PC-3 (cell line): Measurements from ENCODE around the gene DBF4B. TPM values are rescaled to one million over a fixed set of nuclear protein-coding genes. Genes with fewer than 3 reads are reported as not detected.

Experiments
- ATAC-seq: fragments of 200-7000 bp; cut with Tn5 transposase; 2 replicates; pipeline ENCODE4 v1.9.1; 2020; ENCODE audit warnings: mild to moderate bottlenecking, moderate library complexity
- BruUV-seq: library from RNA; stranded (reverse); fragments of 400-500 nt; replicated peaks from 2 replicates; lab custom pipeline; 2021; lab: Mats Ljungman, UMichigan
- CTCF ChIA-PET: fragments of 300-600 bp; sonication (Branson Sonifier 250); formaldehyde crosslinking; loops from one replicate; lab custom pipeline; 2022; ENCODE audit warnings: antibody characterized with exemption; lab: Charles Lee
- POLR2A ChIA-PET: fragments of 300-600 bp; sonication (Branson Sonifier 250); formaldehyde crosslinking; loops from one replicate; lab custom pipeline; 2022; ENCODE audit warnings: antibody characterized with exemption; ENCODE audit not compliant: unreplicated experiment; lab: Charles Lee
- DNase-seq: peaks from one replicate; pipeline ENCODE4 v3.0.0-alpha.2; 2015
- H2AFZ ChIP-seq: fragments of 300-600 bp; sonication (generic); 2 replicates; pipeline ENCODE4 v1.6.0; 2016; ENCODE audit warnings: antibody characterized with exemption, low read length
- H3F3A ChIP-seq: fragments of 300-600 bp; sonication (generic); one replicate; pipeline ENCODE4 v1.6.0; 2017; ENCODE audit warnings: antibody characterized with exemption, low read length, control low read depth, mild to moderate bottlenecking; ENCODE audit not compliant: unreplicated experiment
- H3K27ac ChIP-seq: fragments of 300-600 bp; sonication (generic); 2 replicates; pipeline ENCODE4 v1.5.1; 2016; ENCODE audit warnings: mild to moderate bottlenecking, low read length
- H3K27me3 ChIP-seq: fragments of 300-600 bp; sonication (generic); 2 replicates; pipeline ENCODE4 v1.6.1; 2016; ENCODE audit warnings: low read length, mixed read lengths
- H3K36me3 ChIP-seq: fragments of 300-600 bp; sonication (generic); 2 replicates; pipeline ENCODE4 v1.6.1; 2016; ENCODE audit warnings: low read depth, mixed run types, low read length, mixed read lengths
- H3K4me1 ChIP-seq: fragments of 300-600 bp; sonication (generic); 2 replicates; pipeline ENCODE4 v1.5.1; 2016; ENCODE audit warnings: low read length; ENCODE audit not compliant: insufficient read depth
- H3K4me2 ChIP-seq: fragments of 300-600 bp; sonication (generic); 2 replicates; pipeline ENCODE4 v1.6.0; 2016; ENCODE audit warnings: low read length
- H3K4me3 ChIP-seq: fragments of 300-600 bp; sonication (generic); 2 replicates; pipeline ENCODE4 v1.5.1; 2016; ENCODE audit warnings: mild to moderate bottlenecking, low read length, mixed read lengths
- H3K79me2 ChIP-seq: fragments of 300-600 bp; sonication (generic); 2 replicates; pipeline ENCODE4 v1.6.1; 2017; ENCODE audit warnings: low read length, mixed read lengths
- H3K9ac ChIP-seq: fragments of 300-600 bp; sonication (generic); 2 replicates; pipeline ENCODE4 v1.6.0; 2016; ENCODE audit warnings: mild to moderate bottlenecking, low read length
- H3K9me2 ChIP-seq: fragments of 300-600 bp; sonication (generic); replicated peaks from 2 replicates; pipeline ENCODE4 v1.6.1; 2016; ENCODE audit warnings: mixed run types, low read length, mixed read lengths
- H3K9me3 ChIP-seq: fragments of 300-600 bp; sonication (generic); 2 replicates; pipeline ENCODE4 v1.6.1; 2016; ENCODE audit warnings: low read length, mixed read lengths
- H4K20me1 ChIP-seq: fragments of 300-600 bp; sonication (generic); 2 replicates; pipeline ENCODE4 v1.6.1; 2016; ENCODE audit warnings: low read length, mixed read lengths
- EZH2 ChIP-seq: fragments of 300-600 bp; sonication (generic); IDR thresholded peaks from one replicate; pipeline ENCODE4 v1.6.1; 2017; ENCODE audit warnings: antibody characterized with exemption, mild to moderate bottlenecking, low read length; ENCODE audit not compliant: unreplicated experiment
- EZH2phosphoT487 ChIP-seq: fragments of 300-600 bp; sonication (generic); IDR thresholded peaks from 2 replicates; pipeline ENCODE4 v1.6.1; 2018; ENCODE audit warnings: mild to moderate bottlenecking, antibody characterized with exemption, low read length, borderline replicate concordance
- intact Hi-C: fragments of 100-400 bp; cut with micrococcal nuclease; formaldehyde crosslinking; loops from 2 replicates; pipeline ENCODE4 v1.9.0; 2023
- total RNA-seq: library from RNA; depleted of rRNA; stranded (reverse); fragments of >200 nt; gene quantifications from 2 replicates; pipeline ENCODE4 v1.2.3, GENCODE V29; 2014
- TF ChIP-seq, protein P1 (sequence below): fragments of 300-600 bp; sonication (generic); conservative IDR thresholded peaks from 2 replicates; pipeline ENCODE4 v1.5.1; 2017; ENCODE audit warnings: antibody characterized with exemption, low read depth, mild to moderate bottlenecking, low read length

Gene DBF4B
- total RNA-seq, 1 experiment from 2014 or later: 17.9 TPM

DNA sequence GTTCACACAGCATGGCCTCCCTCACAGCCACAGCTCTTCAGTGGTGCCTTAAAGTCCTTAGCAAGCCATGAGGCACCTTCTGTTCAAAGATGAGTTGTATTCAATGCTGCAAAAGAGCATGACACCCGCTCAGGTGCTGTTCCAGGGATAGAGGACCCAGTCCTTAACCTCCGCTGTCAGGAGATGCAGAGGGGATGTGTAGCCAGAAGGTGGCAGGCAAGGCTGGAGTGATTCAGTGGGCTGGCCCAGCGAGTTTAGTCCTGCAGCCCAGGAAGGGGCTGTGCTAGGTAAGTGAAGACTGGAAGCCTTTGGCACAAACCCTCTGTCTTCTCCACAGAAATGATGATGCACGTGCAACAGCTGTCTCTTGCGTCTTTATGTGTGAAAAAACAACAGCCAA, 25.3 kb downstream of the DBF4B start:
- Histone ChIP-seq H3K36me3 (peaks cover 38% of the 10 kb centered on the region), H3K9me2 (no peaks in the 10 kb centered on the region), H3K4me3 (no peak overlapping the region), H4K20me1 (no peaks in the 10 kb centered on the region), H3K27ac (no peak overlapping the region), H2AFZ (no peak overlapping the region), H3K27me3 (no peaks in the 10 kb centered on the region), H3K9me3 (no peaks in the 10 kb centered on the region), H3F3A (no peaks in the 10 kb centered on the region), H3K9ac (no peak overlapping the region), H3K4me1 (no peaks in the 10 kb centered on the region), H3K4me2 (no peak overlapping the region), H3K79me2 (no peaks in the 10 kb centered on the region)
- peak; percentile 50 for DNase-seq
- POLR2A ChIA-PET: no interaction called here
- TF ChIP-seq, protein P1, sequence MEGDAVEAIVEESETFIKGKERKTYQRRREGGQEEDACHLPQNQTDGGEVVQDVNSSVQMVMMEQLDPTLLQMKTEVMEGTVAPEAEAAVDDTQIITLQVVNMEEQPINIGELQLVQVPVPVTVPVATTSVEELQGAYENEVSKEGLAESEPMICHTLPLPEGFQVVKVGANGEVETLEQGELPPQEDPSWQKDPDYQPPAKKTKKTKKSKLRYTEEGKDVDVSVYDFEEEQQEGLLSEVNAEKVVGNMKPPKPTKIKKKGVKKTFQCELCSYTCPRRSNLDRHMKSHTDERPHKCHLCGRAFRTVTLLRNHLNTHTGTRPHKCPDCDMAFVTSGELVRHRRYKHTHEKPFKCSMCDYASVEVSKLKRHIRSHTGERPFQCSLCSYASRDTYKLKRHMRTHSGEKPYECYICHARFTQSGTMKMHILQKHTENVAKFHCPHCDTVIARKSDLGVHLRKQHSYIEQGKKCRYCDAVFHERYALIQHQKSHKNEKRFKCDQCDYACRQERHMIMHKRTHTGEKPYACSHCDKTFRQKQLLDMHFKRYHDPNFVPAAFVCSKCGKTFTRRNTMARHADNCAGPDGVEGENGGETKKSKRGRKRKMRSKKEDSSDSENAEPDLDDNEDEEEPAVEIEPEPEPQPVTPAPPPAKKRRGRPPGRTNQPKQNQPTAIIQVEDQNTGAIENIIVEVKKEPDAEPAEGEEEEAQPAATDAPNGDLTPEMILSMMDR: peak; percentile 67
- no peak for TF ChIP-seq EZH2
- CTCF ChIA-PET: no interaction called here
- intact Hi-C loops: no loop called here
- peak; percentile 80 for ATAC-seq
- BruUV-seq: no TSS peak

DNA sequence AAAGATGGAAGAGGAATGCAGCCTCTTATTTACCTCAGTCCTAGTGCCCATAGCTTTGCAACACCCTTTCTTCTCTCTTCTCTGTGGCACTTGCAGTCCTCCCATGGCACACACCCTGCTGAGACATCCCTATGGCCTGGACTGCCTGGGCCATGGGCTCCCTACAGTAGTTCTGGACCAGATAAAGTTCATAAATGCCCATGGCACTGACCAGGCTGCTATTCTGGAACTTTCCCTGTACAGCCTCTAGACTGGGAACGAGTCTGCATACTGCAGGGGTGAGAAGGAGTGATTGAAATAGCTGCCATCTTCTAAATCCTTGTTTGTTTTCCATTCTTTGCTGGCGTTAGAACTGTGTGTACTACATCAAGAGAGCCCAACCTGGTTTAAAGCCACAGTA, 25.8 kb downstream of the DBF4B start:
- Histone ChIP-seq H4K20me1 (no peaks in the 10 kb centered on the region), H3K27ac (no peak overlapping the region), H3K4me1 (no peaks in the 10 kb centered on the region), H3K79me2 (no peaks in the 10 kb centered on the region), H3K4me3 (no peak overlapping the region), H3F3A (no peaks in the 10 kb centered on the region), H3K9ac (no peak overlapping the region), H2AFZ (no peak overlapping the region), H3K36me3 (peaks cover 38% of the 10 kb centered on the region), H3K27me3 (no peaks in the 10 kb centered on the region), H3K4me2 (no peak overlapping the region), H3K9me3 (no peaks in the 10 kb centered on the region), H3K9me2 (no peaks in the 10 kb centered on the region)
- POLR2A ChIA-PET: no interaction called here
- intact Hi-C loops: no loop called here
- ATAC-seq (no peak), DNase-seq (no peak)
- CTCF ChIA-PET: no interaction called here
- no TSS peak for BruUV-seq
- TF ChIP-seq EZH2phosphoT487: no peak
- TF ChIP-seq EZH2: no peak
- TF ChIP-seq, protein P1: no peak

DNA sequence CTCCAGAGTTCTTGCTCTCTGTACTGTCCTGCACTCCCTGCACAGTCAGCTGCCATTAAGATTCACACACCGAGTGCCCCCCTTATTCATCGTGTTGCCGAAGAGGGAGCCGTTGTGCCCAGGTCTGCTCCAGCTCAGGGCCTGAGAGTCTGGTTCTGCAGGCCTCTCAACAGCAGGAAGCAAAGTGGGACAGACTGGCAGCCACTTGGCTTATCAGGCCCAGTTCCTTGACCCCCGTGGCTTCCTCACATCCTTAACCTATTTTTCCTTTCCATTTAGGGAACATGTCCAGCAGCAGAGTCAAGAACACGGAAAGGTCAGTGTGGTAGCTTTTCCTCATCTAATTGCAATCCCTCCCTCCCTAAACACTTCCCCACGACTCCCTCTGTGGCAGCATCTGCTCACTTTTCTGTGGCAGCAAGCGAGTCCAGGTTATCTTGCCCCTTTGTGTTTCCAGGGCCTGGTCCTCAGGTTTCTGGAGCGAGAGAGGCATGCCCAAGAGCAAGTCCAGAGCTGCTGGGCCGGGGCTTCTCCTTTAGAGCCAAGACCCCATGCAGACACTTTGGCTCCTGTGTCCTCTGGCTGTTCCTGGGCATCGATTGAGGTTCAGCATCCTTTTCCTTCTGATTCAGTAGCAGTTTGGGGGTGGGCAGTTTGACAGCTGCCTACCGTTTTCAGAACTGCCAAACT, 28.2 kb downstream of the DBF4B start:
- intact Hi-C loops: no loop called here
- no peak for ATAC-seq
- no peaks in the 10 kb centered on the region for H3K4me1 ChIP-seq
- no peaks in the 10 kb centered on the region for H3F3A ChIP-seq
- H3K9me2 ChIP-seq: no peaks in the 10 kb centered on the region
- no peak overlapping the region for H3K4me2 ChIP-seq
- no peak overlapping the region for H3K4me3 ChIP-seq
- no peaks in the 10 kb centered on the region for H3K27me3 ChIP-seq
- no peak for DNase-seq
- no peak overlapping the region for H3K27ac ChIP-seq
- no peaks in the 10 kb centered on the region for H3K79me2 ChIP-seq
- no TSS peak for BruUV-seq
- no peaks in the 10 kb centered on the region for H4K20me1 ChIP-seq
- no peak overlapping the region for H2AFZ ChIP-seq
- no peak overlapping the region for H3K9ac ChIP-seq
- CTCF ChIA-PET: interaction anchor here (0.5 kb wide), 1 partner anchor 59 kb away, joined by 3 read pairs; no protein-coding TSS in a partner anchor
- H3K36me3 ChIP-seq: peaks cover 35% of the 10 kb centered on the region; the same call in 1 of the 2 replicates
- TF ChIP-seq, protein P1: no peak
- no peak for TF ChIP-seq EZH2phosphoT487
- TF ChIP-seq EZH2: no peak
- no peaks in the 10 kb centered on the region for H3K9me3 ChIP-seq
- POLR2A ChIA-PET: no interaction called here
